Brain microvascular endothelial cell (primary cell): ENCODE results near the gene SEPHS2.
"Not testable (repeated sequence)": the region's sequence is repeated elsewhere in the genome, so short reads cannot be mapped to it uniquely, and the experiment has no call there.

Source experiments
- DNase-seq: peaks from one replicate; pipeline ENCODE4 v3.0.0-alpha.2; 2020
- H3K27ac ChIP-seq: fragments of 250-450 bp; sonication (Bioruptor Pico); 2 replicates; pipeline ENCODE4 v1.5.1; 2020; ENCODE audit warnings: mild to moderate bottlenecking, moderate library complexity
- H3K27me3 ChIP-seq: fragments of 250-450 bp; sonication (Bioruptor Pico); replicated peaks from 2 replicates; pipeline ENCODE4 v1.5.1; 2020; ENCODE audit warnings: mild to moderate bottlenecking
- H3K36me3 ChIP-seq: fragments of 250-450 bp; sonication (Bioruptor Pico); replicated peaks from 2 replicates; pipeline ENCODE4 v1.5.1; 2020; ENCODE audit warnings: mild to moderate bottlenecking
- H3K4me3 ChIP-seq: 2 replicates; pipeline ENCODE4 v1.5.1; 2011; ENCODE audit warnings: low read depth, mild to moderate bottlenecking, control low read depth, low read length, moderate library complexity
- CTCF ChIP-seq: IDR thresholded peaks from 2 replicates; pipeline ENCODE4 v1.5.1; 2011; ENCODE audit warnings: low read depth, mild to moderate bottlenecking, moderate library complexity, low read length, control low read depth, inconsistent platforms; ENCODE audit errors: missing control alignments
- in situ Hi-C: cut with HindIII; loops from 2 replicates; pipeline ENCODE4 v1.10.0; 2017; ENCODE audit warnings: low sequenced_read_pairs, low pct_ligation_motif_present

SEPHS2 gene

GRCh38 chr16:30459456-30459855 is 13.8 kb upstream of the SEPHS2 start:
- H3K4me3 ChIP-seq, result no peak overlapping the region
- TF ChIP-seq CTCF, result no peak
- in situ Hi-C loops, result no loop called here
- H3K27ac ChIP-seq, result no peak overlapping the region
- no peak for DNase-seq
- no peaks in the 10 kb centered on the region for H3K36me3 ChIP-seq
- H3K27me3 ChIP-seq, result no peaks in the 10 kb centered on the region

GRCh38 chr16:30458561-30459394 is 13.1 kb upstream of the SEPHS2 start:
- in situ Hi-C loops, result no loop called here
- TF ChIP-seq CTCF, result no peak
- H3K36me3 ChIP-seq, result no peaks in the 10 kb centered on the region
- no peak overlapping the region for H3K4me3 ChIP-seq
- no peak for DNase-seq
- H3K27ac ChIP-seq, result no peak overlapping the region
- H3K27me3 ChIP-seq, result no peaks in the 10 kb centered on the region

GRCh38 chr16:30457743-30458560 is 12.3 kb upstream of the SEPHS2 start:
- H3K36me3 ChIP-seq, result no peaks in the 10 kb centered on the region
- TF ChIP-seq CTCF, result no peak
- H3K27ac ChIP-seq, result no peak overlapping the region
- in situ Hi-C loops, result no loop called here
- DNase-seq, result no peak
- H3K4me3 ChIP-seq, result no peak overlapping the region
- H3K27me3 ChIP-seq, result no peaks in the 10 kb centered on the region

GRCh38 chr16:30457256-30457655 is 11.6 kb upstream of the SEPHS2 start:
- no peak for DNase-seq
- no peaks in the 10 kb centered on the region for H3K27me3 ChIP-seq
- TF ChIP-seq CTCF, result no peak
- no peak overlapping the region for H3K27ac ChIP-seq
- no peak overlapping the region for H3K4me3 ChIP-seq
- in situ Hi-C loops, result no loop called here
- H3K36me3 ChIP-seq, result no peaks in the 10 kb centered on the region

- in situ Hi-C loops, result no loop called here
- Histone ChIP-seq H3K4me3 (no peak overlapping the region), H3K27ac (no peak overlapping the region), H3K36me3 (no peaks in the 10 kb centered on the region), H3K27me3 (no peaks in the 10 kb centered on the region)
- DNase-seq, result no peak
- TF ChIP-seq CTCF, result no peak
These were observed 10.6 kb upstream of the SEPHS2 start for GRCh38 chr16:30456302-30456701.

- in situ Hi-C loops, H3K36me3 ChIP-seq, DNase-seq, H3K4me3 ChIP-seq, H3K27me3 ChIP-seq, H3K27ac ChIP-seq: not testable (repeated sequence)
These were observed 7.3 kb upstream of the SEPHS2 start for GRCh38 chr16:30452709-30453580.
